ENCODE results near the gene RGS6. TPM values are rescaled to one million over a fixed set of nuclear protein-coding genes. Genes with fewer than 3 reads are reported as not detected.

RGS6 gene
- polyA plus RNA-seq, 3 donors = not detected

- peaks cover 0 to 6% (median 0%) of the 10 kb centered on the region in 3 donors for H3K27me3 Mint-ChIP-seq (ENCODE audit: low read depth in 3 of 3)
- 65% methylated on average over 2 of the region's 4 CpGs for WGBS (ENCODE audit: insufficient coverage)
Measured at GRCh38 chr14:72336311-72336980, 404.2 kb downstream of the RGS6 start.

GRCh38 chr14:72341237-72341636 is 409.0 kb downstream of the RGS6 start:
- Histone ChIP-seq H3K36me3 (replicated peaks in 1 of 2; ENCODE audit: control insufficient read depth in 1 of 2, insufficient read depth in 2 of 2, low read length in 2 of 2) (no peaks in the 10 kb centered on the region), H2AFZ (ENCODE audit: insufficient read depth, low read depth, low read length, poor library complexity, severe bottlenecking) (no peak overlapping the region), H3K27me3 (ENCODE audit: control insufficient read depth in 2 of 2, insufficient read depth in 2 of 2, low read length in 2 of 2) (no peaks in the 10 kb centered on the region), H3K27ac (ENCODE audit: low read depth in 1 of 2, low read length in 2 of 2) (no peak overlapping the region), H3K4me1 (ENCODE audit: control insufficient read depth in 1 of 2, insufficient read depth in 2 of 2, low read length in 2 of 2) (no peaks in the 10 kb centered on the region), H3K79me2 (ENCODE audit: insufficient read depth, low read length) (no peaks in the 10 kb centered on the region), H4K20me1 (ENCODE audit: insufficient read depth, low read length) (no peaks in the 10 kb centered on the region), H3K9me3 (replicated peaks in 1 of 2; ENCODE audit: control insufficient read depth in 1 of 2, insufficient read depth in 1 of 2, low read length in 2 of 2) (peaks cover 0 to 10% of the 10 kb centered on the region in 2 donors), H3K9ac (ENCODE audit: insufficient read depth, low read length, poor library complexity, severe bottlenecking) (no peak overlapping the region), H3K4me3 (replicated peaks in 1 of 3; ENCODE audit: low read depth in 2 of 3, low read length in 3 of 3) (no peak overlapping the region), H3K4me2 (replicated peaks; ENCODE audit: extremely low read depth, low read length, poor library complexity, severe bottlenecking) (no peak overlapping the region)
- Mint-ChIP-seq H3K27me3 (ENCODE audit: low read depth in 3 of 3) (no peaks in the 10 kb centered on the region), H3K9me3 (peaks cover 3 to 25% (median 10%) of the 10 kb centered on the region in 7 donors), H3K4me3 (no peak overlapping the region), H3K36me3 (no peaks in the 10 kb centered on the region), H3K4me1 (no peaks in the 10 kb centered on the region), H3K27ac (no peak overlapping the region)
- no peak for DNase-seq
- no peak for TF ChIP-seq CTCF (IDR thresholded peaks at IDR 0.05)
- no CpG with 5 or more reads among the region's 1 CpG for WGBS (ENCODE audit: insufficient coverage)
- intact Hi-C loops (cut with micrococcal nuclease) = no loop called here

More at GRCh38 chr14:72336311-72336980, 404.2 kb downstream of the RGS6 start:
- no peaks in the 10 kb centered on the region for H3K36me3 ChIP-seq (replicated peaks in 1 of 2; ENCODE audit: control insufficient read depth in 1 of 2, insufficient read depth in 2 of 2, low read length in 2 of 2)
- Mint-ChIP-seq H3K27ac (no peak overlapping the region), H3K9me3 (peaks cover 0 to 13% (median 5%) of the 10 kb centered on the region in 7 donors), H3K4me3 (no peak overlapping the region), H3K36me3 (no peaks in the 10 kb centered on the region), H3K4me1 (no peaks in the 10 kb centered on the region)
- H3K4me1 ChIP-seq (ENCODE audit: control insufficient read depth in 1 of 2, insufficient read depth in 2 of 2, low read length in 2 of 2) = no peaks in the 10 kb centered on the region
- TF ChIP-seq CTCF (IDR thresholded peaks at IDR 0.05) = no peak
- H3K9ac ChIP-seq (ENCODE audit: insufficient read depth, low read length, poor library complexity, severe bottlenecking) = no peak overlapping the region
- H4K20me1 ChIP-seq (ENCODE audit: insufficient read depth, low read length) = no peaks in the 10 kb centered on the region
- H3K27me3 ChIP-seq (ENCODE audit: control insufficient read depth in 2 of 2, insufficient read depth in 2 of 2, low read length in 2 of 2) = no peaks in the 10 kb centered on the region
- intact Hi-C loops (cut with micrococcal nuclease) = no loop called here
- H3K4me3 ChIP-seq (replicated peaks in 1 of 3; ENCODE audit: low read depth in 2 of 3, low read length in 3 of 3) = no peak overlapping the region
- H2AFZ ChIP-seq (ENCODE audit: insufficient read depth, low read depth, low read length, poor library complexity, severe bottlenecking) = no peak overlapping the region
- H3K79me2 ChIP-seq (ENCODE audit: insufficient read depth, low read length) = no peaks in the 10 kb centered on the region
- DNase-seq = no peak
- no peaks in the 10 kb centered on the region for H3K9me3 ChIP-seq (replicated peaks in 1 of 2; ENCODE audit: control insufficient read depth in 1 of 2, insufficient read depth in 1 of 2, low read length in 2 of 2)
- H3K4me2 ChIP-seq (replicated peaks; ENCODE audit: extremely low read depth, low read length, poor library complexity, severe bottlenecking) = no peak overlapping the region
- no peak overlapping the region for H3K27ac ChIP-seq (ENCODE audit: low read depth in 1 of 2, low read length in 2 of 2)
